Lung (tissue), 12 donors: ENCODE results near the gene NAV1. TPM values are rescaled to one million over a fixed set of nuclear protein-coding genes. Genes with fewer than 3 reads are reported as not detected.

Experiments used
- ATAC-seq: fragments of 200-7000 bp; cut with Tn5 transposase; one replicate; pipeline ENCODE4 v1.9.1; 2020; ENCODE audit warnings: moderate number of reproducible peaks; ENCODE audit not compliant: insufficient read depth, low FRiP score
- DNase-seq, 3 donors: peaks; one replicate each; pipeline ENCODE4 v3.0.0-alpha.2; 2013 to 2017
- H3K27ac ChIP-seq, 2 donors: one replicate each; pipeline ENCODE4 v1.5.1; 2013; ENCODE audit warnings: mild to moderate bottlenecking in 2 of 2, moderate library complexity in 2 of 2, control low read depth in 1 of 2, inconsistent platforms in 1 of 2, low read depth in 1 of 2, low read length in 1 of 2
- H3K27me3 ChIP-seq, 3 donors: one replicate each; pipeline ENCODE4 v1.5.1; 2013; ENCODE audit warnings: low read length in 2 of 3; ENCODE audit not compliant: control insufficient read depth in 3 of 3, insufficient read depth in 3 of 3
- H3K36me3 ChIP-seq, 4 donors: one replicate each; pipeline ENCODE4 v1.5.1; 2013; ENCODE audit warnings: low read length in 4 of 4, mild to moderate bottlenecking in 1 of 4, moderate library complexity in 1 of 4; ENCODE audit not compliant: control insufficient read depth in 4 of 4, insufficient read depth in 4 of 4
- H3K4me1 ChIP-seq, 5 donors: one replicate each; pipeline ENCODE4 v1.5.1; 2013; ENCODE audit warnings: low read length in 5 of 5, mild to moderate bottlenecking in 2 of 5, moderate library complexity in 1 of 5; ENCODE audit not compliant: control insufficient read depth in 5 of 5, insufficient read depth in 5 of 5
- H3K4me3 ChIP-seq: one replicate; pipeline ENCODE4 v1.5.1; 2013; ENCODE audit warnings: mild to moderate bottlenecking, control low read depth, moderate library complexity
- H3K9ac ChIP-seq, 2 donors: one replicate each; pipeline ENCODE4 v1.5.1; 2013; ENCODE audit warnings: low read length in 2 of 2, control low read depth in 1 of 2; ENCODE audit not compliant: insufficient read depth in 1 of 2
- H3K9me3 ChIP-seq, 4 donors: one replicate each; pipeline ENCODE4 v1.5.1; 2013; ENCODE audit warnings: low read length in 3 of 4, mild to moderate bottlenecking in 1 of 4, moderate library complexity in 1 of 4; ENCODE audit not compliant: control insufficient read depth in 4 of 4, insufficient read depth in 3 of 4
- CTCF ChIP-seq: IDR thresholded peaks from 2 replicates; pipeline ENCODE4 v1.5.1; 2012; ENCODE audit warnings: mild to moderate bottlenecking; ENCODE audit errors: control extremely low read depth, extremely low read depth
- WGBS, 2 donors: extraction: QIAGEN DNeasy Blood & Tissue Kit; methylation state at CpG; one replicate each; pipeline ENCODE4 v1.1.7; 2013; 5-methylcytosine and 5-hydroxymethylcytosine counted together
- polyA plus RNA-seq, 2 donors: library from polyadenylated mRNA; stranded (reverse); fragments of 200-250 nt; gene quantifications; one replicate each; pipeline ENCODE4 v1.2.1, GENCODE V29; 2013
- total RNA-seq, 2 donors: library from RNA; depleted of rRNA in 1 of 2; stranded (reverse); fragments of >200 nt in 1 of 2; gene quantifications; one replicate each; pipeline ENCODE4 v1.2.1, GENCODE V29; 2014 to 2021
- donor health status: control.
- donor health status: control.
- donor health status: Bipolar disorder and iron deficiency.
- donor health status: healthy.
- donor health status: DM: yes; HTN: yes; CAD: no.

NAV1 gene
- total and polyA plus RNA-seq, 4 donors = 6.5 to 38.6 (median 17.9) TPM

GRCh38 chr1:201570886-201571624 lies 32.1 kb downstream of the NAV1 start:
- H3K9ac ChIP-seq = no peak overlapping the region
- peak; percentile 25 to 57 (median 36) for DNase-seq
- H3K4me1 ChIP-seq = peaks cover 0 to 40% (median 0%) of the 10 kb centered on the region in 5 donors
- no peaks in the 10 kb centered on the region for H3K9me3 ChIP-seq
- H3K4me3 ChIP-seq = no peak overlapping the region
- H3K36me3 ChIP-seq = no peaks in the 10 kb centered on the region
- peak; percentile 41 for ATAC-seq
- H3K27ac ChIP-seq = peak overlapping the region in 1 of 2 donors; percentile 7
- TF ChIP-seq CTCF = no peak
- H3K27me3 ChIP-seq = no peaks in the 10 kb centered on the region
- 68 to 83% methylated on average over 10 of the region's 10 CpGs for WGBS, 2 donors

GRCh38 chr1:201573030-201573429 lies 34.1 kb downstream of the NAV1 start:
- Histone ChIP-seq H3K4me1 (peaks cover 0 to 29% (median 0%) of the 10 kb centered on the region in 5 donors), H3K9ac (no peak overlapping the region), H3K36me3 (no peaks in the 10 kb centered on the region), H3K27me3 (no peaks in the 10 kb centered on the region), H3K4me3 (no peak overlapping the region), H3K9me3 (no peaks in the 10 kb centered on the region), H3K27ac (no peak overlapping the region)
- WGBS, 2 donors = 62 to 72% methylated on average over 4 of the region's 4 CpGs
- DNase-seq (no peak), ATAC-seq (no peak)
- TF ChIP-seq CTCF = no peak

- no peak overlapping the region for H3K4me3 ChIP-seq
- peaks cover 0 to 22% (median 0%) of the 10 kb centered on the region in 5 donors for H3K4me1 ChIP-seq
- H3K36me3 ChIP-seq = no peaks in the 10 kb centered on the region
- H3K9ac ChIP-seq = no peak overlapping the region
- no peaks in the 10 kb centered on the region for H3K9me3 ChIP-seq
- no peak overlapping the region for H3K27ac ChIP-seq
- no peak for TF ChIP-seq CTCF
- ATAC-seq (no peak), DNase-seq (no peak)
- no peaks in the 10 kb centered on the region for H3K27me3 ChIP-seq
- 71 to 85% methylated on average over 6 of the region's 6 CpGs for WGBS, 2 donors
Observed at GRCh38 chr1:201573923-201574322, 35.0 kb downstream of the NAV1 start.
